Neural crest cell (in vitro differentiated cells): ENCODE results near the gene UBE2V1. TPM values are rescaled to one million over a fixed set of nuclear protein-coding genes. Genes with fewer than 3 reads are reported as not detected.

Source experiments
- DNase-seq: peaks from one replicate; pipeline ENCODE4 v3.0.0; 2021; ENCODE audit warnings: low read depth, mixed read lengths, low spot score
- H3K27ac Mint-ChIP-seq: one replicate; pipeline ENCODE4 v1.8.0; 2021; ENCODE audit warnings: mild to moderate bottlenecking, mixed read lengths; ENCODE audit not compliant: unreplicated experiment
- H3K27me3 Mint-ChIP-seq: 2 replicates; pipeline ENCODE4 v1.8.0; 2021; ENCODE audit warnings: low read depth, mild to moderate bottlenecking, mixed read lengths
- H3K36me3 Mint-ChIP-seq: 2 replicates; pipeline ENCODE4 v1.8.0; 2021; ENCODE audit warnings: low read depth, mild to moderate bottlenecking, mixed read lengths
- H3K4me1 Mint-ChIP-seq: 2 replicates; pipeline ENCODE4 v1.8.0; 2021; ENCODE audit warnings: mixed read lengths
- H3K4me3 Mint-ChIP-seq: one replicate; pipeline ENCODE4 v1.8.0; 2021; ENCODE audit warnings: mild to moderate bottlenecking, mixed read lengths
- H3K9me3 Mint-ChIP-seq: 2 replicates; pipeline ENCODE4 v1.8.0; 2021; ENCODE audit warnings: mixed read lengths
- total RNA-seq: library from RNA; stranded (reverse); gene quantifications from 2 replicates; pipeline ENCODE4 v1.2.1, GENCODE V29; 2021
- TF ChIP-seq, protein P1 (sequence below): fragments of 200-600 bp; sonication (generic); conservative IDR thresholded peaks from 2 replicates; pipeline ENCODE4 v1.5.0; 2021; ENCODE audit warnings: antibody characterized with exemption, mild to moderate bottlenecking

UBE2V1 gene
- total RNA-seq, 1 donor from 2014 or later: 147 TPM

DNA sequence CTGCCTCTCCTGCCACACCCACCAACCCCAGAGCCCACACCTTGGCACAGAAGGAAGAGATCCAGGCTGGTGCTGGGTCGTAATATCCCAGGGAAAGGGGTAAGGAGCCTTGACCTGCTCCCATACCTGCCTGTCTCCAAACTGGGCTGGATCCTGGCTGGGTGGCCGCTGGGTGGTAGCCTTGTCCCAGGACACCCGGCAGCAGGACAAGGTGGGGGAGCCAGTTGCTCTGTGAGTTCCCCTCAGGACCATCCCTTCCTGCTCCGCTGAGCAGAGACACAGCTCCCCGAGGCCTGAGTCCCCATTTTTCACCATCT, 58.8 kb downstream of the UBE2V1 start:
- Mint-ChIP-seq H3K4me1 (peaks cover 26% of the 10 kb centered on the region), H3K36me3 (no peaks in the 10 kb centered on the region), H3K27me3 (no peaks in the 10 kb centered on the region), H3K9me3 (no peaks in the 10 kb centered on the region), H3K4me3 (no peak overlapping the region), H3K27ac (no peak overlapping the region)
- TF ChIP-seq, protein P1, sequence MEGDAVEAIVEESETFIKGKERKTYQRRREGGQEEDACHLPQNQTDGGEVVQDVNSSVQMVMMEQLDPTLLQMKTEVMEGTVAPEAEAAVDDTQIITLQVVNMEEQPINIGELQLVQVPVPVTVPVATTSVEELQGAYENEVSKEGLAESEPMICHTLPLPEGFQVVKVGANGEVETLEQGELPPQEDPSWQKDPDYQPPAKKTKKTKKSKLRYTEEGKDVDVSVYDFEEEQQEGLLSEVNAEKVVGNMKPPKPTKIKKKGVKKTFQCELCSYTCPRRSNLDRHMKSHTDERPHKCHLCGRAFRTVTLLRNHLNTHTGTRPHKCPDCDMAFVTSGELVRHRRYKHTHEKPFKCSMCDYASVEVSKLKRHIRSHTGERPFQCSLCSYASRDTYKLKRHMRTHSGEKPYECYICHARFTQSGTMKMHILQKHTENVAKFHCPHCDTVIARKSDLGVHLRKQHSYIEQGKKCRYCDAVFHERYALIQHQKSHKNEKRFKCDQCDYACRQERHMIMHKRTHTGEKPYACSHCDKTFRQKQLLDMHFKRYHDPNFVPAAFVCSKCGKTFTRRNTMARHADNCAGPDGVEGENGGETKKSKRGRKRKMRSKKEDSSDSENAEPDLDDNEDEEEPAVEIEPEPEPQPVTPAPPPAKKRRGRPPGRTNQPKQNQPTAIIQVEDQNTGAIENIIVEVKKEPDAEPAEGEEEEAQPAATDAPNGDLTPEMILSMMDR: no peak
- no peak for DNase-seq

DNA sequence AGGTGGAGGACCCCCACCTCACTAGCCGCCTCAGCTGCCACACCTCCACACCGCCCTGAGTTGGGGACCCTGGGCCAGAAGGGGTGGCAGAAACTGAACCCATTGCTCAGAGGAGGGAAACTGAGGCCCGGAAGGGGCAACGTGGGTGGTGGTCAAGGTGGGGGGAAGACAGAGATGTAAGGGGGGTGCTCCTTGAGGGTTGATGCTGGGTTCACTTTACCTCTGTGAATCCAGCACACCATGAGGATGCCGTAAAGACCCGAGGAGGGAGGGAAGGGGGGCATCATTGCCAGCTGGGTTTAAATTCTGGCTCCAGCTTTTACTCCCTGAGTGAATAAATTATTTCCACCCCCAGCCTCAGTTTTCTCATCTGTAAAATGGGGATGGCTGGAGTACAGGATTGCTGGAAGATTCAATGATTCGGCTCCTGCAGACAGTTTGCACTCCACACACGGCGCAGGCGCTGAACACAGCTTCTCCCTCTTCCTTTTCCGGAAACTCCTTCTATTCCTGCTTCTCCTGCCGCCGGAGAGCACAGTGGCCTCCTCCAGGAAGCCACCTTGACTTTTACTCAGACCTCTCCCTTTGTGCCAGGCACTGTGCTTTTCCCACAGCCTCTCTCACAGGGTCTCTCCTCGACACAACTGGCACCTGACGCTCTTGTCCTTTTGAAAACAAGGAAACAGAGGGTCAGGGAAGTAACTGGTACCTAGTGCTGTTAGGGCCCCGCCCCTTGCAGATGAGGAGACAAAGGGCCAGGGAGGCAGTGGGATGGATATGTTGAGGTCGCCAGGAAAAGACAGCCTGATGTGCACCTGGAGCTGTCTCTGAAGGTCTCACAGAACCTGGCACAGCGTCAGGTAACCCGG, 59.4 kb downstream of the UBE2V1 start:
- H3K36me3 Mint-ChIP-seq: no peaks in the 10 kb centered on the region
- no peaks in the 10 kb centered on the region for H3K27me3 Mint-ChIP-seq
- TF ChIP-seq, protein P1: no peak
- DNase-seq: no peak
- no peak overlapping the region for H3K27ac Mint-ChIP-seq
- H3K9me3 Mint-ChIP-seq: no peaks in the 10 kb centered on the region
- peaks cover 30% of the 10 kb centered on the region for H3K4me1 Mint-ChIP-seq
- no peak overlapping the region for H3K4me3 Mint-ChIP-seq

DNA sequence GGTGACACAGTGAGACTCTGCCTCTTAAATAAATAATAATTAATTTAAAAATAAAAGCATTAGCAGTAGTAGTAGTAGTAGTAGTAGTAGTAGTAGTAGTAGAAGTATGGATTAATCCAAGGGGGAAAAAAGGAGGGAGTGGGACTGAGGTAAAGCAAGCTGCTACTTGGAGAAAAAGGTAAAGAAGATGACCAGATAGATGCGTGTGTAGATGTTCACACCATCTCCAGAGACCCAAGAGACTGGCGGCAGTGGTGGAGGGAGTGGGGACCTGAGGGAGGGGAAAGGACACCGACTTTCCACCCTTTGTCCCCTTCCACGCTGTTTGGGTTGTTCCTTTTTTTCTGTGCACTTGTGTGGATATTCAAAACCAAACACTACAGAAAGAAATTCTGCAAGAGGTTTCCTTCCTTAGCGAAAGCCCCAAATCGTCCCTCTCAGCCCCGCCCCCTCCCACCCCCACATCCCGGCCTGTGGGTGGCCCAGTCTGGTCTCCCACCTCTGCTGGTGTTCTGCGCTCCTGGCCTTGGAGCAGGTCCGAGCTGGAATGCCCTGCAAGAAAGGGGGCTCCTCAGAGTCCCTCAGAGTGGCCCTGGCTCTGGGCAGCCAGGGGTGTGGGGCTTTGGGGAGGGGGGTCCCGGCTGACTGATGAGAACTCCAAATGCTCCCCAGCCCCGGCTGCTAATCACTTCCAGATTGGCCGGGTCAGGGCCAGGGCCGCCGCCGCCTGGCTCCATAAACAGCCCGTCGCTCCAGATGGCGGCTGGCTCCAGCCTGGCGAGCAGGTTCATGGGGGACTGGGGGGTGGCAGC, 60.2 kb downstream of the UBE2V1 start:
- Mint-ChIP-seq H3K9me3 (no peaks in the 10 kb centered on the region), H3K27ac (no peak overlapping the region), H3K36me3 (no peaks in the 10 kb centered on the region), H3K4me3 (no peak overlapping the region), H3K4me1 (peaks cover 30% of the 10 kb centered on the region), H3K27me3 (no peaks in the 10 kb centered on the region)
- DNase-seq: no peak
- TF ChIP-seq, protein P1: no peak

DNA sequence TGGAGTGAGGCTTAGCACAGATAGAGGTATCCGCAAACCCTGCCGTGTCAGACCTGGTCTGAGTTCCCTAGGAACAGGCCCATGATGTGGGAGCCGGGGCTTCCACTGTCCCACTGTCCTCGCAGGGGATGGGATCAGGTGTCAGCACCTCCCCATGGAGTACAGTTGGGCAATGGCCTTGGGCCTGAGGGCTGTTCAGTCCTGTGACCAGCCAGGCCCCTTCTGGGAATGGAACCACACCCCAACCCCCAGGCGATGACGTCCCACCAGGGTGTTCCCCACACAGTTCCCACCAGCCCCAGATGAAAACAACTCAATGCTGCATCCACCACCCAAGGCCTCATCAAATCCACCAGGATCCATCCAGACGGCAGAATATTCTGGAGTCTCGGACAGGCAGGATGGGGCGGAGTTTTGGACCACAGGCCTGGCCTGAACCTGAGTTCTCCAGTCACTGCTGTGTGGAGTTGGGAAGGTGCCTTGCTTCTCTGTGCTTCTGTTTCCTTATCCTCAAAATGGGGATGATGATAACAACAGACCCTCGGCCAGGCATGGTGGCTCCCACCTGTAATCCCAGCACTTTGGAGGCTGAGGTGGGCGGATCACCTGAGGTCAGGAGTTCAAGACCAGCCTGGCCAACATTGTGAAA, 62.2 kb downstream of the UBE2V1 start:
- DNase-seq: no peak
- Mint-ChIP-seq H3K4me3 (no peak overlapping the region), H3K9me3 (no peaks in the 10 kb centered on the region), H3K27ac (no peak overlapping the region), H3K36me3 (no peaks in the 10 kb centered on the region), H3K27me3 (no peaks in the 10 kb centered on the region), H3K4me1 (peaks cover 36% of the 10 kb centered on the region)
- TF ChIP-seq, protein P1: no peak

DNA sequence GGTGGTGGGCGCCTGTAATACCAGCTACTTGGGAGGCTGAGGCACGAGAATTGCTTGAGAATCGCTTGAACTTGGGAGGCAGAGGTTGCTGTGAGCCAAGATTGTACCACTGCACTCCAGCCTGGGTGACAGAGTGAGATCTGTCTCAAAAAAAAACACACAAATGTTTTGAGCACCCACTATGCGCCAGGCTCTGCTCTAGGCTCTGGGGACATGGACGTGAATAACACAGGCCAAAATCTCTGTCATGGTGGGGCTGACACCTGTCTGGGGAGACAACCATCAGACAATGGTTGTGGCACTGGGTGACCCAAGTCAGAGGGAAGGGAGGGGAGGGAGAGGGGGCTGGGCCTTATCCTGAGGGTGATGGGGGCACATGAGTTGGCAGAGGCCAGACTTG, 62.7 kb downstream of the UBE2V1 start:
- no peak overlapping the region for H3K27ac Mint-ChIP-seq
- DNase-seq: no peak
- TF ChIP-seq, protein P1: no peak
- no peak overlapping the region for H3K4me3 Mint-ChIP-seq
- H3K4me1 Mint-ChIP-seq: peaks cover 33% of the 10 kb centered on the region
- H3K9me3 Mint-ChIP-seq: no peaks in the 10 kb centered on the region
- H3K27me3 Mint-ChIP-seq: no peaks in the 10 kb centered on the region
- H3K36me3 Mint-ChIP-seq: no peaks in the 10 kb centered on the region
